Left colon (tissue), 2 donors: ENCODE results near the gene OR4Q3. TPM values are rescaled to one million over a fixed set of nuclear protein-coding genes. Genes with fewer than 3 reads are reported as not detected.
"Not testable (repeated sequence)": the region's sequence is repeated elsewhere in the genome, so short reads cannot be mapped to it uniquely, and the experiment has no call there.

ENCODE experiments used
- ATAC-seq: fragments of 200-7000 bp; cut with Tn5 transposase; one replicate; pipeline ENCODE4 v1.9.1; 2020; ENCODE audit warnings: mild to moderate bottlenecking, moderate library complexity
- DNase-seq, 2 donors: peaks; one replicate each; pipeline ENCODE4 v3.0.0-alpha.2; 2020
- intact Hi-C, 2 donors: fragments of 100-400 bp; cut with DNase I in 1 of 2; cut with micrococcal nuclease in 1 of 2; formaldehyde crosslinking; loops; one replicate each; pipeline versions ENCODE4 v1.11.2 to v1.14.0; 2022; cut with DNase I, micrococcal nuclease
- long read RNA-seq: library from polyadenylated mRNA; unstranded; transcript quantifications from one replicate; pipeline ENCODE4 v2.0.0, GENCODE V29; 2021
- total RNA-seq, 2 donors: library from RNA; stranded (reverse); fragmentation: NEBNext Ultra II Directional; extraction: Animal tissue kit (Norgen Biotek cat#: 25700); gene quantifications; one replicate each; pipeline ENCODE4 v1.2.1, GENCODE V29; 2021
- donor health status: DM: no; HTN: no; CAD: no.
- donor health status: DM: yes; HTN: yes; CAD: no.

The OR4Q3 gene
- total RNA-seq = not detected
- long read RNA-seq = 0 reads

DNA sequence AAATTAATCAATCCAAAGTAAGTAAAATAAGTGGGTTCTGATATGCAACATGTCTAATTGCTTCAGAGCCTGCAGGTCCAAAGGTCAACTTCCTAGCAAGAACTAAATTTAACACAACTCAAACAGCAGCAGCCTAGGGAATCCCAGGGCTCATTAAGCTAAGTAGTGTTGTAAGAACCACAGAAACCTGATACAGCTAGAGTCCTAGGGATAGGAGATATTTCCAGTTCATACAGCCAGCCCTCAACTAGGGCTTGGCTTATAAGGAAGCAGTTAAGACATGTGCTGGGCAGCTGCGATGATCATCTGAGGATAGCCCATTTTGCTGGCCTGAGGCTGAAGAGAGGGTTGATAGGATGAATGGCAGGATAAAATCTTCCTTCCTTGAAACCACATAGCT is at the start of gene OR4Q3:
TSS of gene OR4Q3 (plus strand) at position 316 of the 400 bp plus-strand sequence.
- intact Hi-C loops = no loop called here
- DNase-seq (no peak), ATAC-seq (no peak)

DNA sequence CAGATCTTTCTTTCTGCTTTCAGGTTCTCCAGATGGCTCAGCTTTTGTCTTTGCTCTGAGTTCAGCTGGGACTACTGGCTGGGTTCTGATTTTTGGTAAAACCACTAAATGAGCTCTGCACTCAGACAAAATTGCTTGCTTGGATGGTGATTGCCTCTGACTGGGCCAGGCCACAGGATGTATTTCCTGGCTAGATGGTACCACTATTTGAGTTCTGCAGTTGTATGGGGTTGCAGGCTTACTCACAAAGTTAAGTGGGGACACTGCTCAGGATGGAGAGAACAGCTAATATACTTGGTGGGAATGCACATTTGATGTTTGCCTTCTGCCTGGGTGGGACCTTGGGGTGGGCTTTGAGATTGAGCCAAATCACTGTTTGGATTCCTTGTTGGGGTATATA is 14.0 kb upstream of the OR4Q3 start:
- intact Hi-C loops = no loop called here
- no peak for DNase-seq
- ATAC-seq = no peak

DNA sequence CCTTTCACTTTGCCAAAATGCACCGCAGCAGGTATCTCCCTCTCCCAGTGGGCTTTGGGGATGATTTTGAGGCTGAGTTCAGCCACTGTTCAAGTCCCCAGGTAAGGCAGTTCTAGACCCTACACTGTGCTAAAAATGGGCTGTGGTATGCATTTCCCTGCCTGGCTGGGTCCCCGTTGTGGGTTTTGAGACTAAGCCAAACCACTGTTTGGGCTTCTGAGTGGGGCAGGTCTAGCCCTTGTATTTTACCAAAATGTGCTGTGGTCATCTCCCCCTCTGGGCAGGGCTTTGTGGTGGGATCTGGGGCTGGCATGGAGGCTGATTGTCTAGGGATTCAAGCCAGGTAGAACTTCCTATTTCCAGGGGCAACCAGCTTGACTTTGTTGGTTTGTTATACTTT is 13.6 kb upstream of the OR4Q3 start:
- DNase-seq = no peak
- ATAC-seq = no peak
- intact Hi-C loops = no loop called here

DNA sequence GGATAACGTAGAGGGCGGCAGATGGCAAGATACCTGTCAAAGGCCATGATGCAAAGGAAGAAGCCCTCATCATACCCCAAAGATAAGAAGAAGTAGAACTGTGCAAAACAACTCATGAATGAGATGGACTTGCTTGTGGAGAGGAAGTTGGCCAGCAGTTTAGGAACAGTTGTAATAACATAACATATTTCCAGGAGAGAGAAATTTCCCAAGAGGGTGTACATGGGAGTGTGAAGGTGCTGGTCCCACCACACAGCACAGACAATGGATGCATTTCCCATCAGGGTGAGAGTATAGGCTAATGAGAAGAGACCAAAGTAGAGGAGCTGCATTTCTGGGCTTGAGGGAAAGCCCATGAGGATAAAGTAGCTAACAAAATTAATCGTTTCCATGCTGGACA is 9.5 kb upstream of the OR4Q3 start:
- intact Hi-C loops, DNase-seq, ATAC-seq: not testable (repeated sequence)

DNA sequence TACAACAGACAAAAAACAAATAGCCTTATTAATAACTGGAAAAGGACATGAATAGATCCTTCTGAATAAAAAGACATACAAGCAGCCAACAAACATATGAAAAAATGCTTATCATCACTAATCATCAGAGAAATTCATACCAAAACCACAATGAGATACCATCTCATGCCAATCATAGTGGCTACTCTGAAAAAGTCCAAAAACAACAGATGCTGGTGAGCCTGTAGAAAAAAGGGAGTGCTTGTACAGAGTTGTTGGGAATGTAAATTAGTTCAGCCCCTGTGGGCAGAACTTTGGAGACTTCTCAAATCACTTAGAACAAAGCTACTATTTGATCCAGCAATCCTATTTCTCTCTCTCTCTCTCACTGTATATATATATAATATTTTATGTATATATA is 8.9 kb downstream of the OR4Q3 start:
- intact Hi-C loops, DNase-seq, ATAC-seq: not testable (repeated sequence)

DNA sequence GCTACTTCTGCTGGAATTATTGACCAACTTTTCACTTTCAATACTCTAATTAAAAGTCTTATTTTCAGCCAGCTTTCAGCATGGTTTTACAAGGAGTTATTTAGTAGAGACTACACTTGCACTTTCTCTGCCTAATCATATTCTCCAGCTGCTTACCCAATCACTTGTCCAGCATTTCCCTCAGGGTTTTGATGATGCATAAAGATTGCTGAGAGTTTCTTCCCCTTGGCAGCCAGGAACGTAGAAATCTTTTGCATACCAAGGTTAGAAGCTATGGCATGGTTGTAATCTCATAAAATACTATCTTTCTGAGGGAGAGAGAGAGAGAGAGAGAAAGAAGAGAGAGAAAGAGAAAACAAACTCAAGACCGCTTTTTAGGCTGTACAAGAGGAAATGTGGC is 10.8 kb downstream of the OR4Q3 start:
- intact Hi-C loops = no loop called here
- no peak for ATAC-seq

DNA sequence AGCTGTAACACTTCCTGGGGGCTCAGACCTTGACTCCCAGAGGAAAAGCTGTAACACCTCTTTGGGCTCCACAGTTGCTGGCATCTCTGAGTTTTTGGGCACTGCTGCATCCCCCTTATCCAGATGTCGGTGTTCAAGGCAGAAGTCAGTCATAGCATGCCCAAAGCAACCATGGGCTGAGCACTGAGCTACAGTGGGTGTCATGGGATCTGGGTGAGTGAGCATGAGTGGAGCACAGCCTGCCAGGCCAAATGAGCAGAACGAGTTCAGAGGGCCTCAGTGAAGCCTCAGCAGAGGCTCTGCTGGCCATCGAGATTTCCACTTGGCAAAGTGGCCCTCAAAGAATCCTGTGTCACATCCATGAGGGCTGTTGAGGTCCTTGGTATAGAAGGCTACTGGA is 28.1 kb downstream of the OR4Q3 start:
- intact Hi-C loops, ATAC-seq, DNase-seq: not testable (repeated sequence)

More for the DNA sequence above, 10.8 kb downstream of the OR4Q3 start:
- no peak for DNase-seq

DNA sequence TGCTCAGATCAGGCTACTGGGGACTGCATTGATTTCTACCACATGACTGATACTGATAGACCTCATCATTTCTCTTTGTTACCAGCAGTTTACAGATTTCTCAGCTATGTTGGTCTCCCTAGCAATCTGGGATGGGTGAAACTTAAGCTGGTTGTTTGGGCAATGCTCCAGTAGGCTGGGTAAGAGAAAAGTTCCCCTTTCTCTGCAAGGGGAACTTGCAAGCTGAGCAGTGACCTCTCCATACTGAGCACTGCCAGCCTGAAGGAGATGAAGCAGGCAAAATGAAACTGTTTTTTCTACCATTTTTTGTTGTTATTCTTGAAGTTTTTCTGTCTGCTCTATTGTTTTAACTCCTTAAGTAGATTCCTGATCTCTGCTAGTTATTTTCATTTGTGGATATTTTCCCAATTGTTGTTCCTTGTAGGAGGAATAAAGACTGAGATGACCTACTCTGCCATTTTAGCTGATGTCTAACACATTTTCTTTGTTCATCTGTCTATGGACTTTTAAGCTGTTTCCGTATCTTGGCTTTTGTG is 28.6 kb downstream of the OR4Q3 start:
- DNase-seq = no peak
- no peak for ATAC-seq
- intact Hi-C loops = no loop called here

DNA sequence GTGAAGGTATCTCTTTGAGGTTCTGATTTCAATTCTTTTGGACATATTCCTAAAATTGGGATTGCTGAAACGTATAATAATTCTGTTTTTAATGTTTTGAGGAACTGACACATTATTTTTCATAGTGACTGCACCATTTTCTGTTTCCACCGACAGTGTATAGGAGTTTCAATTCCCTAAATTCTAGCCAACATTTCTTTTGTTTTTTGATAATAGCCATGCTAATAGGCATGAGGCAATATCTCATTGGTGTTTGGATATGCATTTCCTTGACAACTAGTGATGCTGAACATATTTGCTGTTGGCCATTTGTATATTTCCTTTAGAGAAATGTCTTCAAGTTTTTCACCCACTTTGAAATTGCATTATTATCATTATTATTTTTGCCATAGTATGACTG is 29.1 kb downstream of the OR4Q3 start:
- intact Hi-C loops, ATAC-seq, DNase-seq: not testable (repeated sequence)

DNA sequence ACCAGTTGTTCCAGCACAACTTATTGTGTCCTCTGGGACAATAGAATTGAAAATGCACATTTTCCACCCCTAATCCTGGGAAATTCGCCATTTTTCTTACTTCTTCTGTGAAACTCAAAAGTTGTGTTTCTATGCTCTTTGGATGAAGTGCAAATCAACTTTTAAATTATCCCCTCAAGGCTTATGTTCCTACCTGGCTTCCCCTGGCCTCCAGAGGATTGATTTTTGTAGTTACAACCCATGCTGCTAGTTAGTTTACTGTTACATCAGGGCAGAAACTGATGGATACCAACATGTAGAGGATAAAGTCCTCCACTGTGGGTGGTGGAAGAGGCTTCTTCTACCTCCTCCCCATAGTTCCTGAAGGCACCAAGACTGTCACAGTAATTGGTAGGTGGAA is 29.8 kb downstream of the OR4Q3 start, which contains the start of gene OR4M1:
TSS of gene OR4M1 (plus strand) at position 301 of the 400 bp plus-strand sequence. CDS start 6,819 bp downstream, outside the sequence.
- ATAC-seq, intact Hi-C loops, DNase-seq: not testable (repeated sequence)

DNA sequence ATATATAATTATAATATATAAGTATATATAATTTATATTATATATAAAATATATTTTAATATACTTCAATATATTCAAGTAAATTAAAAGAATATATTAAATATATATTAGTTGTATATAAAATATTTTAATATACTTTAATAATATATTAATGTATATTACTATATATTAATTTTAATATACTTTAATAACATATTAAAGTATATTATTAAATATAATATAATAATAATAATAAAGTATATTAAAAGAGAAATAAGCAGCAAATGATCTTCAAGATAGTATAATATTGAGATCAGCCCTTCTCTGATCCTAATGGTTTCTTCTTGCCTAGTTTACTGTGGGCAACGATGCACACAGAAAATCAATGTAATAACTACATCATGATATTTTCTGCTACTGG is 32.2 kb downstream of the OR4Q3 start:
- ATAC-seq (no peak), DNase-seq (no peak)
- intact Hi-C loops = no loop called here

DNA sequence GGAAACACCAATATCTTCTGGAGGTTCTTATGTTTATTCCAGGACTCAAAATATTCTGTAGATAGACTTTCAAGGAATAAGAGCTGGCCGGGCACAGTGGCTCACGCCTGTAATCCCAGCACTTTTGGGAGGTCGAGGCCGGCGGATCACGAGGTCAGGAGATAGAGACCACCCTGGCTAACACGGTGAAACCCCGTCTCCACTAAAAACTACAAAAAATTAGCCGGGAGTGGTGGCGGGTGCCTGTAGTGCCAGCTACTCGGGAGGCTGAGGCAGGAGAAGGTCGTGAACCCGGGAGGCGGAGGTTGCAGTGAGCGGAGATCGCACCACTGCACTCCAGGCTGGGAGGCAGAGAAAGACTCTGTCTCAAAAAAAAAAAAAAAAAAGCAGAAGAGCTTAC is 42.5 kb downstream of the OR4Q3 start:
- intact Hi-C loops = not testable (repeated sequence)

DNA sequence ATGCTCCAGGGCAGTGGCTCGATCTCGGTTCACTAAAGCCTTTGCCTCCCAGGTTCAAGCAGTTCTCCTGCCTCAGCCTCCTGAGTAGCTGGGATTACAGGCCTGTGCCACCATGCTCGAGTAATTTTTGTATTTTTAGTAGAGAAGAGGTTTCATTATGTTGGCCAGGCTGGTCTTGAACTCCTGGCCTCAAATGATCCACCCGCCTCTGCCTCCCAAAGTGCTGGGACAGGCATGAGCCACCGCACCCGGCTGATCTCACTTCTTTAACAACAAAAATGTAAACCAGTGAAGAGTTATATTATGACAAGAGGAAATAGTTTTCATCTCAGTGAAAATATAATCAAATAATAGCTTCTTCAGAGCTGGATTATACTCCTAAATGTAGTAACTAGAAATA is 43.9 kb downstream of the OR4Q3 start:
- intact Hi-C loops, DNase-seq, ATAC-seq: not testable (repeated sequence)

More for the DNA sequence above, 42.5 kb downstream of the OR4Q3 start:
- ATAC-seq, DNase-seq: not testable (repeated sequence)

DNA sequence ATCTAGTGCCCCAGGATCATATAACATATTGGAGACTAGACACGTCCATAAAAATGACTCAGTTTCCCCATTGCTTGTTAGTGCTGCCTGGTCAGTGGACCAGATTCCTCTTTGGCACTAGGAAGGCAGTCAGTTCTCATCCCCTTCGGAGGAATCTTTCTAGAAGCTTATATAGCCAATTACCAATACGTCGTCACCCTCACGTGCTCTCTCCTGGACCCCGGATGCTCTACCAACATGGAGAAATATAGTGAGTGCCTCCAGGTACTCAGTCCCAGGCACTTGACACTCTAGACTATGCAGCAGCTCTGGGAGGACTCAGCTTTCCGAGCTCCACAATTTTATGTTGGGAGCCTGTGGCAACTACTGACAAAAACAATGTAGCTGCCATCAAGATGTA is 44.8 kb downstream of the OR4Q3 start:
- ATAC-seq, DNase-seq, intact Hi-C loops: not testable (repeated sequence)

DNA sequence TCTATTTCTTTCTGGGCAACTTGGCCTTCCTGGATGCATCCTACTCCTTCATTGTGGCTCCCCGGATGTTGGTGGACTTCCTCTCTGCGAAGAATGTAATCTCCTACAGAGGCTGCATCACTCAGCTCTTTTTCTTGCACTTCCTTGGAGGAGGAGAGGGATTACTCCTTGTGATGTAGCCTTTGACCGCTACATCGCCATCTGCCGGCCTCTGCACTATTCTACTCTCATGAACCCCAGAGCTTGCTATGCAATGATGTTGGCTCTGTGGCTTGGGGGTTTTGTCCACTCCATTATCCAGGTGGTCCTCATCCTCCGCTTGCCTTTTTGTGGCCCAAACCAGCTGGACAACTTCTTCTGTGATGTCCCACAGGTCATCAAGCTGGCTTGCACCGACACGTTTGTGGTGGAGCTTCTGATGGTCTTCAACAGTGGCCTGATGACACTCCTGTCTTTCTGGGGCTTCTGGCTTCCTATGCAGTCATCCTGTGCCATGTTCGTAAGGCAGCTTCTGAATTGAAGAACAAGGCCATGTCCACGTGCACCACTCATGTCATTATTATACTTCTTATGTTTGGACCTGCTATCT is 53.2 kb downstream of the OR4Q3 start:
- ATAC-seq, intact Hi-C loops, DNase-seq: not testable (repeated sequence)

Other genes starting within 250 kb of the OR4Q3 start
- gene OR11H2, start 29.7 kb upstream of the OR4Q3 start, total RNA-seq = not detected
- gene OR4M1, start 29.9 kb downstream of the OR4Q3 start, total RNA-seq = not detected
- gene OR4N2, start 60.2 kb downstream of the OR4Q3 start, total RNA-seq = not detected
- not detected for gene OR4K2, start 131.6 kb downstream of the OR4Q3 start, total RNA-seq
- gene OR4K5, start 177.0 kb downstream of the OR4Q3 start, total RNA-seq = not detected
- gene OR4K1, start 187.3 kb downstream of the OR4Q3 start, total RNA-seq = not detected
- not detected for gene OR4K15, start 232.0 kb downstream of the OR4Q3 start, total RNA-seq